ENCODE measurements around the gene FMN1. TPM values are rescaled to one million over a fixed set of nuclear protein-coding genes. Genes with fewer than 3 reads are reported as not detected.

FMN1 gene
- total and polyA plus RNA-seq, 11 donors = 0.61 to 10.6 (median 3.6) TPM

GRCh38 chr15:32987067-32987466 lies 207.4 kb downstream of the FMN1 start:
- H3K27me3 ChIP-seq = no peaks in the 10 kb centered on the region
- DNase-seq = no peak
- 44 to 53% (median 51%) methylated on average over 4 of the region's 4 CpGs for WGBS, 4 donors
- H3K4me3 ChIP-seq = no peak overlapping the region
- H3K4me1 ChIP-seq = no peaks in the 10 kb centered on the region
- no peak for TF ChIP-seq POLR2A (IDR thresholded peaks at IDR 0.05)
- no peak for TF ChIP-seq CTCF (IDR thresholded peaks at IDR 0.05)
- H3K9me3 ChIP-seq = no peaks in the 10 kb centered on the region
- intact Hi-C loops (cut with DNase I) = no loop called here
- no peak for ATAC-seq
- H3K27ac ChIP-seq = no peak overlapping the region
- no peaks in the 10 kb centered on the region for H3K36me3 ChIP-seq

GRCh38 chr15:32986147-32986546 lies 208.4 kb downstream of the FMN1 start:
- Histone ChIP-seq H3K4me1 (no peaks in the 10 kb centered on the region), H3K36me3 (no peaks in the 10 kb centered on the region), H3K27ac (no peak overlapping the region), H3K27me3 (no peaks in the 10 kb centered on the region), H3K9me3 (no peaks in the 10 kb centered on the region), H3K4me3 (no peak overlapping the region)
- intact Hi-C loops (cut with DNase I) = no loop called here
- ATAC-seq (no peak), DNase-seq (no peak)
- WGBS, 4 donors = 65 to 83% (median 73%) methylated on average over 2 of the region's 2 CpGs
- no peak for TF ChIP-seq CTCF (IDR thresholded peaks at IDR 0.05)
- TF ChIP-seq POLR2A (IDR thresholded peaks at IDR 0.05) = no peak

- Histone ChIP-seq H3K4me1 (no peaks in the 10 kb centered on the region), H3K36me3 (no peaks in the 10 kb centered on the region), H3K4me3 (no peak overlapping the region), H3K27me3 (no peaks in the 10 kb centered on the region), H3K9me3 (no peaks in the 10 kb centered on the region), H3K27ac (no peak overlapping the region)
- 77 to 79% (median 78%) methylated on average over 7 of the region's 7 CpGs for WGBS, 4 donors
- ATAC-seq = no peak
- TF ChIP-seq POLR2A (IDR thresholded peaks at IDR 0.05) (no peak), CTCF (IDR thresholded peaks at IDR 0.05) (no peak)
- intact Hi-C loops (cut with DNase I) = no loop called here
- DNase-seq = no peak
Measured at GRCh38 chr15:32983679-32984078, 210.8 kb downstream of the FMN1 start.

GRCh38 chr15:32982001-32982400 lies 212.5 kb downstream of the FMN1 start:
- intact Hi-C loops (cut with DNase I) = no loop called here
- WGBS, 4 donors = 78 to 85% (median 82%) methylated on average over 4 of the region's 4 CpGs
- no peaks in the 10 kb centered on the region for H3K36me3 ChIP-seq
- H3K27ac ChIP-seq = no peak overlapping the region
- no peaks in the 10 kb centered on the region for H3K4me1 ChIP-seq
- DNase-seq (no peak), ATAC-seq (no peak)
- no peaks in the 10 kb centered on the region for H3K9me3 ChIP-seq
- no peaks in the 10 kb centered on the region for H3K27me3 ChIP-seq
- no peak for TF ChIP-seq POLR2A (IDR thresholded peaks at IDR 0.05)
- TF ChIP-seq CTCF (IDR thresholded peaks at IDR 0.05) = no peak
- no peak overlapping the region for H3K4me3 ChIP-seq
